NCI-H187 treated with DMSO at 0.1 percent for 48 hours (cell line): ENCODE measurements around the gene RABEPK.
A peak's percentile ranks its signal among the peaks of the same experiment; 100 is the strongest.
"Not testable (repeated sequence)": the region's sequence is repeated elsewhere in the genome, so short reads cannot be mapped to it uniquely, and the experiment has no call there.

Experiments
- DNase-seq: peaks from one replicate; lab custom pipeline; 2025; lab: John Stamatoyannopoulos, UW

The RABEPK gene, protein sequence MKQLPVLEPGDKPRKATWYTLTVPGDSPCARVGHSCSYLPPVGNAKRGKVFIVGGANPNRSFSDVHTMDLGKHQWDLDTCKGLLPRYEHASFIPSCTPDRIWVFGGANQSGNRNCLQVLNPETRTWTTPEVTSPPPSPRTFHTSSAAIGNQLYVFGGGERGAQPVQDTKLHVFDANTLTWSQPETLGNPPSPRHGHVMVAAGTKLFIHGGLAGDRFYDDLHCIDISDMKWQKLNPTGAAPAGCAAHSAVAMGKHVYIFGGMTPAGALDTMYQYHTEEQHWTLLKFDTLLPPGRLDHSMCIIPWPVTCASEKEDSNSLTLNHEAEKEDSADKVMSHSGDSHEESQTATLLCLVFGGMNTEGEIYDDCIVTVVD

GRCh38 chr9:125200216-125201047 lies at the start of gene RABEPK:
RABEPK (plus strand) TSS chr9:125200542; CDS start chr9:125203014, 2,472 bp downstream.
- DNase-seq: peak; percentile 26

DNA sequence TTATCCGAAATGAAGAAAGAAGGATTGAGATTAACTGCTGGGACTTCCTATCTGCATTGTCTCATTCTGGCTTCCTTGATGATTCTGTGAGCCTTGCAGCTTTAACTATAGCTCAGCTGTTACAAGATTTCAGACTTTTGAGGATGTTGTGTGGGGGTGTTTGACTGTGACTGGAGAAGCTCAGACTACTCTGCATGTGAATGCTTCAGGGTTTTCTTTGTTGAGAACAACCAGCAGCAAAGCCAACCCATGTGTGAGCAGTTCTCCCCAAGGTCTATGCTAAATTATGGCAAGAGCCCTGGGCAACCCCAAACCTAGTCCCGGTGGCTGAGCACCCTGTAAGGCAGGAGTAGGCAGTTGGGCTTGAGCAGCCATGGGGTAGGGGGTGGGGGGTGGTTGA lies 48.6 kb upstream of the RABEPK start:
- DNase-seq: no peak

GRCh38 chr9:125153712-125154367 lies 46.5 kb upstream of the RABEPK start:
- DNase-seq: no peak

- no peak for DNase-seq
Measured at GRCh38 chr9:125156551-125156950, 43.8 kb upstream of the RABEPK start.

DNA sequence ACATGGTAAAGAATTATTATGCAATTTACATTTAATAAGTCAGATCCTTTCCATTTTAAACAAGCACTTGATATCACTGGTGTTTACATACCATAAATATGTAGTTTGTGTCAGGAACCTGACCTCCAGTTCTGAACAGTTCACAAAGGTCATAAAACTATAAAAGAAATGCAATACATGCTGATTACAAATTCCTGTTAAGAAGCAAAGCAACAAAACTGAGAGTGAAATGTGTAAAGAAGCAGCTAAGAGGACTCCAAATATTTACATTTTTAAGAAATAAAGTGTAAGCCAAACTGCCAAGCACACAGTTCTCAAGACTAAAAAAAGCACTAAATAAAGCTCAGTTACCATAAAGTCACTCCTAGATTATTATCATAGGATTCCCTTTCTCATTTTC lies 39.6 kb upstream of the RABEPK start:
- no peak for DNase-seq

GRCh38 chr9:125161284-125161918 lies 38.9 kb upstream of the RABEPK start:
- DNase-seq: no peak

GRCh38 chr9:125162891-125163290 lies 37.5 kb upstream of the RABEPK start:
- not testable (repeated sequence) for DNase-seq

DNA sequence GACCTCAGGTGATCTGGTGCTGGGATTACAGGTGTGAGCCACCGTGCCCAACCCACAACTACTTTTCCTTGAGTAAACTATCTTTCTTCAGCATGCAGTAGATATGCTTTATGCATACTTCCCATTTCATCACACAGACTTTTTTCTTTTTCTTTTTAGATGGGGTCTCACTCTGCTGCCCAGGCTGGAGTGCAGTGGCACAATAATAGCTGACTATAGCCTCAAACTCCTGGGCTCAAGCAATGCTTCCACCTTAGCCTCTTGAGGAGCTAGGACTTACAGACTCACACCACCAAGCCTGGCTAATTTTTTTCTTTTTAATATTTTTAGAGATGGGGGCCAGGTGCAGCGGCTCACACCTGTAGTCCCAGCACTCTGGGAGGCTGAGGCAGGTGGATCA lies 33.6 kb upstream of the RABEPK start:
- no peak for DNase-seq

DNA sequence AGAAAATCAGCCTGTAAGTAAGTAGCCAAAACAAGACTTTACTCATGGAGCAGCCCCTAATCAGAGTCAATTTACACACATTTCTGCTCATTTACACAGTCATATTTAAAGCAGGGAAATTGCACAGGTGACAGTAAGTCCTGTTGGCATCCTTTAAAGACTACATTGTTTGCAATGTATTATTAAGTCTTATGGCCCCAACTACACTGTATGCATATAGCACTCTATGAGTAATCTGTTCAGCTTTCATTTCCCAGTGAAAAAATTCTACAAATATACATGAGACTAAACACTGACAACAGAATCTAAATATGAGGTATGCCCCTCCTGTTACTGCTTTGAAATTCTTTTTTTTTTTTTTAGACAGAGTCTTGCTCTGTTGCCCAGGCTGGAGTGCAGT lies 30.4 kb upstream of the RABEPK start:
- no peak for DNase-seq

DNA sequence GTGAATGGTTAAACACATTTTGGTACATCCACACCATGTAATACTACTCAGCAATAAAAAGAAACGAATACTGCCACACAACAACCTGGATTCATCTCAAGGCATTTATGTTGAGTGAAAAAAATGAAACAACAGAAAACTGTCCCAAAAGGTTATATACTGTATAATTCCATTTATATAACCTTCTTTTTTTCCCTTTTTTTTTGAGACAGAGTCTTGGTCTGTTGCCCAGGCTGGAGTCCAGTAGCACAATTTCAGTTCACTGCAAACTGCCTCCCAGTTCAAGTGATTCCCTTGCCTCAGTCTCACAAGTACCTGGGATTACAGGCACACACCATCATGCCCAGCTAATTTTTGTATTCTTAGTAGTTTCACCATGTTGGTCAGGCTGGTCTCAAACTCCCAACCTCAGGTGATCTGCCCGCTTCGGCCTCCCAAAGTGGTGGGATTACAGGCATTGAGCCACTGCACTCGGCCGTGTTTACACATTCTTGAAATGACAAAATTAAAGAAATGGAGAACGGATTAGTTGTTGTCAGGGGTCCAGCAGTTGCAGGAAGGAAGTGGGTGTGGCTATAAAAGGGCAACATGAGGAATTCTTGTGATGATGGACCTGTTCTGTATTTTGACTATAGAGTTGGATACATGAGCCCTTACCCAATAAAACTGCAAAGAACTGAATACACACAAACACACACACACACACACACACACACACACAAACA lies 28.1 kb upstream of the RABEPK start:
- DNase-seq: no peak

- DNase-seq: no peak
Measured at GRCh38 chr9:125176636-125177035, 23.7 kb upstream of the RABEPK start.

DNA sequence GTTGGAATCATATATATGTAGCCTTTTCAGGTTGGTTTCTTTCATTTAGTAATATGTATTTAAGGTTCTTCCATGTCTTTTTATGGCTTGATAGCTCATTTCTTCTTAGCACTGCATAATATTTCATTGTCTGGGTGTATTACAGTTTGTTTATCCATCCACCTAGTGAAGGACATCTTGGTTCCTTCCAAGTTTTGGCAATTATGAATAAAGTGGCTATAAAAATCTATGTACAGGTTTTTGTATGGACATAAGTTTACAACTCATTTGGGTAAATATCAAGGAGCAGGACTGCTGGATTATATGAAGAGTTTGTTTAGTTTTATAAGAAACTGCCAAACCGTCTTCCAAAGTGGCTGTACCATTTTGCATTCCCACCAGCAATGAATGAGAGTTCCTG lies 22.5 kb upstream of the RABEPK start:
- DNase-seq: no peak

DNA sequence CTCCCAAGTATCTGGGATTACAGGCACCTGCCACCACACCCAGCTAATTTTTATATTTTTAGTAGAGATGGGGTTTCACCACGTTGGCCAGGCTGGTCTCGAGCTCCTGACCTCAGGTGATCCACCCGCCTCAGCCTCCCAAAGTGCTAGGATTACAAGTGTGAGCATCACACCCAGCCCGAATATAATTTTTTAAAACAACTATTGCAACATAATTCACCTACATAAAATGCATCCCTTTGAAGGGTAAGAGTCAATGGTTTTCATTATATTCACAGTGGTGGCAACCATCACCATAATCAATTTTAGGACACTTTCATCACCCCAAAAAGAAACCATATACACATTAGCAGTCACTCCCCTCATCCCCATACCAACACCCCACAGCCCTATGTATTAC lies 20.6 kb upstream of the RABEPK start:
- DNase-seq: not testable (repeated sequence)

- no peak for DNase-seq
Measured at GRCh38 chr9:125180876-125181275, 19.5 kb upstream of the RABEPK start.

GRCh38 chr9:125181756-125182155 lies 18.6 kb upstream of the RABEPK start:
- not testable (repeated sequence) for DNase-seq

DNA sequence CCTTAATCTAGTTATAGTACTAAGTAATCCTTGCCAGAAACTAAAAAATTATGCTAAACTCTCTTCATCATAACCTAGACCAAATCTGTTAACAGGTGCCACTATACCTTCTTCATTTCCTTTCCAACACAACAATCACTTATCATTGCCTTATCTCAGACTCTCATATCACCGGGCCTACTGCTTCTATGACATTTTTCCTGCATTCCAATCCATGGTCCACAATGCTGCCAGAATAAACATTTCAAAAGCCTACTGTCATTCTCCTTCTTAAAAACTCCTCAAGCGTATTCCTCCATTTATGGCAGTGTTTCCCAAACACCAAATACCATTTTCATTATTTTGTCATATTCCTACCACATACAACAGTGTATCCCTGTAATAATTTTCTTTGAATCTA lies 17.3 kb upstream of the RABEPK start:
- DNase-seq: no peak

DNA sequence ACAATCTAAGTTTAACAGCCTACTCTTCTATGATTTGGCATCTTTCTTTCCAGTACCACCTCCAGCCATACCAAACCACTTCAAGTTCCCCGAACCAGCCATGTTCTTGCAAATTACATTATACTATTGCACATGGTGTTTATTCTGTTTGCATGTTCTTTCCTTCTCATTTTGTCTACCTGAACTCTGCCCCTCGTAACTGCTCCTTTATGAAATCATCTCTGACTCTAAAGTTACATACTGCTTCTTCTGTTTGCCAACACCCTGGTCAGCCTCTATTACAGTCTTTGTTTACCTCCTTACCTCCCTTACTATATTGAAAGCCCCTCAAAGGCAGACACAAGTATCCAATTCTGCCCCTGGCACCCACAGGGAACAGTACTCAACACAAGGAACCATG lies 16.8 kb upstream of the RABEPK start:
- DNase-seq: no peak

DNA sequence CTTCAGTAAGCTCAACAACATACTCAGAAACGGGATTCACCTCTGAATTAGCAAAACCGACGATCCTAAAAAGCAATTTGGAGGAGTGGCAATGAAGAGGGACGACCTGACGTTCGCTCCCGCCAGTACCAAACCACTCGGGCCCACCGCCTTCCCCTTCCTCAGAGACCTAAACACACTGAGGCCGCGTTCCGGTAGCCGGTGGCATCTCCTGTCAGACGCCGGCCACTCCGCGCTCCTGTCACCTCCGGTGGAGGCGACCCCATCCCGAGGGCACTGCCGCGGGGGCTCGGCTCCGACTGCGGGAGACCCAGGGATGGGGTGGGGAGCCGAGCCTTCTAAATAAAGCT lies 11.4 kb upstream of the RABEPK start:
- no peak for DNase-seq

- DNase-seq: peak; percentile 9
Measured at GRCh38 chr9:125189361-125190289, 10.7 kb upstream of the RABEPK start, which contains the start of gene PPP6C. PPP6C (minus strand) TSS chr9:125189803; CDS start chr9:125189718, 85 bp downstream.

GRCh38 chr9:125190361-125190801 lies 10.0 kb upstream of the RABEPK start:
- DNase-seq: no peak
